HG03108 (cell line): ENCODE results near the gene CD8B.

Source experiments
- ATAC-seq: cut with Tn5 transposase; IDR thresholded peaks from one replicate; pipeline ENCODE4 v1.9.1; 2021; ENCODE audit warnings: moderate library complexity; ENCODE audit not compliant: unreplicated experiment

The CD8B gene

DNA sequence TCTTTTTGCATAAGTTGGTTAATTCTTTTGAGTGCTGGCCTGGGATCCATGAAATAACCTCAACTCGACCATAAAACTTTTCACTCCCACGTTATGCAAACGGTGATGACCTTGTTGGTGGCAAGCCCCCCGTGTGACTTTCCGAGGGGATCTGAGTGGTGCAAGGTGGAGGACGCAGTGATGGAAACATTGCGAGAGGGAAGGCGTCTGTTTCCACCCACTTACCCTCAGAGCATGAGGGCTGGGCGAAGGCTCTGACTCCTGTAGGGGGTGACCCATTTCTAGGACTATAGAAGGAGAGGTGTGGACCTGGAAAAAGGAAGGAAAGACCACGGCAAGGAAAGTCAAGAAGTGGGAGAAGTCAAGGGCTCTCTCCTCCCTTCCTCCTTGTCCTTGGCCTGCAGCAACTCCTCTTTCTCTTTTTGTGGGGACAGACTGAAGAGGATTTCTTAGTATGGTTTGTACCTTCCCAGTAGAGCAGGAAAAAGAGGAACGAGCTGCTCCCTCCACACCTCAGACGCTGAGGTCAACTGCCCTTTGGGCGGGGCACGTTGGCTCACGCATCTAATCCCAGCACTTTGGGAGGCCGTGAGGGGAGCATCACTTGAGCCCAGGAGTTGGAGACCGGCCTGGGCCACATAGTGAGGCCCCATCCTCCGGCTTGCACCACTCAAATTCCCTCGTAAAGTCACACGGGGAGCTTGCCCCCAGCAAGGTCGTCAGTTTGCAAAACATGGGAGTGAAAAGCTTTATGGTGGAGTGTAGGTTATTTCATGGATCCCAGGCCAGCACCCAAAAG lies 55.4 kb downstream of the CD8B start:
- no peak for ATAC-seq

DNA sequence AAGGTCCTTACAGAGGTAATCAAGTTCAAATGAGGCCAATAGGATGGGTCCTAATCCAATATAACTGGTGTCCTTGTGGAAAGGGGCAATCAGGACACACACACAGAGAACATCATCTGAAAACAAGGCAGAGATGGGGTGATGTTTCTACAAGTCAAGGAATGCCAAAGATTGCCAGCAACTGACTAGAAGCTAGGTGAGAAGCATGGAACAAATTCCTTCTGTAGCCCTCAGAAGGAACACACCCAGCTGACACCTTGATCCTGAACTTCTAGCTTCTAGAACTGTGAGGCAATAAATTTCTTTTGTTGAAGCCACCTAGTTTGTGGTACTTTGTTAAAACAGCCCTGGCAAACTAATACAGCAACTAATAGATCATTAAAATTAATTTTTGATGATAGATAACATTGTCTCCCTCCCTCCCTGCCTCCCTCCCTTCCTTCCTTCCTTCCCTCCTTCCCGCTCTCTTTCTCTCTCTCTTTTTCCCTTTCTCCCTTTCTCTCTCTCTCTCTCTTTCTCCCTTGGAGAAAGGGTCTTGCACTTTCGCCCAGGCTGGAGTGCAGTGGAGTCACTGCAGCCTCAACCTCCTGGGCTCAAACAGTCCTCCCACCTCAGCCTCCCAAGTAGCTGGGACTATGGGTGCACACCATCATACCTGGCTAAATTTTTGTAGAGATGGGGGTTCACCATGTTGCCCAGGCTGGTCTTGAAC lies 60.7 kb downstream of the CD8B start:
- ATAC-seq: no peak

DNA sequence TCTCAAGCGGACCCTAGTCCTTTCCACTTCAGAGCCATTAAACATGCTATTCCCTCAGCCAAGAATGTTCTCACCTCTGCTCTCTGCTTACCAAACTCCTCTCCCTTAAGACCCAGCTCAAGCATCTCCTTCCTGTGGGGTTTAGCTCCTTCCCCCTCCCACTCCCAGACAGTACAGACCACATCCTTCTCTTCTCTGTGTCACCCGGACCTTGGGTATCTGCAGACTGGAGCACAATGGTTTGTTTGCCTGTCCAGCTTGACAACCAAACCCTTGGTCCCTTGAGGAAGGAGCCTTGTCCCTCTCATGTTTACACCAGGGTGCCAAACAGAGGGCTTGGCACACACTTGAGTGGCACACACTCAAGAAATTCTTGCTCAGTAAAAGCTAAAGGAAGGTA lies 66.8 kb downstream of the CD8B start:
- no peak for ATAC-seq

DNA sequence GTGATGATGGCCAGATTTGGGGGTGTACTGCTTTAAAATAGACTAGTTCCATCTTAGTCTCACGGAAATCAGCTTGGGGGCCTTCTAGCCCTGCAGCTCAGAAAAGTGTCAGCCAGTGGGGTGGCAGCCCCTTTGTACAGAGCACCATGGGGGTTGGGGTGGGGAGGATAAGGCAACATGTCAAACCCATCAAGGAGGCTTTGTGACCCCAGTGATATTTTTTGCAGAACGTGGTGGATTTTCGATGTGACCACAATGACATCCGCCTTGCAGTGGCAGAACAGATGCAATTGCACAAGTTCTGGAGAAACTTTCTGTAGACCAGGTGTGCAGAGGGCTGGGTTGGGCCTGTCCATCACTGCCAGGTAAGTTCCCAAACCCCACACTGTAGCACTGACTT lies 67.9 kb downstream of the CD8B start:
- no peak for ATAC-seq

DNA sequence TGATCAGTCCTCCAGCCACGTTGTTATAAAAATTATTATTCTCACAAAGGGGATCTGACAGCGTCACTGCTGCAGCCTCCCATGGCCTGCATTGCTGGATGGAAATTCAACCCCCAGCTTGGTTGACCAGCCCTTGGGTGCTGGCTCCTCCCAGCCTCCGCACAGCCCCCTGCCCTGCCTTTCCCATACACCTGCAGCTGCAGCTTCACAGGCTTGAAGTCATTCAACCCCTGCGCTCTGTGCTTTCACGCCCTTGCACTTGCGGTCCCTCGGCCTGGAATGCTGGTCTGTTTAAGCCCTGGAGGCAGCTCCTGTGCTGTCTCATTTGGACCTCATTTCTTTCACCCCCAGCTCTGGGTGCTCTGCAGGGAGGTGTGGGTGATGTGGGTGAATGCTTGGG lies 70.1 kb downstream of the CD8B start:
- ATAC-seq: no peak

DNA sequence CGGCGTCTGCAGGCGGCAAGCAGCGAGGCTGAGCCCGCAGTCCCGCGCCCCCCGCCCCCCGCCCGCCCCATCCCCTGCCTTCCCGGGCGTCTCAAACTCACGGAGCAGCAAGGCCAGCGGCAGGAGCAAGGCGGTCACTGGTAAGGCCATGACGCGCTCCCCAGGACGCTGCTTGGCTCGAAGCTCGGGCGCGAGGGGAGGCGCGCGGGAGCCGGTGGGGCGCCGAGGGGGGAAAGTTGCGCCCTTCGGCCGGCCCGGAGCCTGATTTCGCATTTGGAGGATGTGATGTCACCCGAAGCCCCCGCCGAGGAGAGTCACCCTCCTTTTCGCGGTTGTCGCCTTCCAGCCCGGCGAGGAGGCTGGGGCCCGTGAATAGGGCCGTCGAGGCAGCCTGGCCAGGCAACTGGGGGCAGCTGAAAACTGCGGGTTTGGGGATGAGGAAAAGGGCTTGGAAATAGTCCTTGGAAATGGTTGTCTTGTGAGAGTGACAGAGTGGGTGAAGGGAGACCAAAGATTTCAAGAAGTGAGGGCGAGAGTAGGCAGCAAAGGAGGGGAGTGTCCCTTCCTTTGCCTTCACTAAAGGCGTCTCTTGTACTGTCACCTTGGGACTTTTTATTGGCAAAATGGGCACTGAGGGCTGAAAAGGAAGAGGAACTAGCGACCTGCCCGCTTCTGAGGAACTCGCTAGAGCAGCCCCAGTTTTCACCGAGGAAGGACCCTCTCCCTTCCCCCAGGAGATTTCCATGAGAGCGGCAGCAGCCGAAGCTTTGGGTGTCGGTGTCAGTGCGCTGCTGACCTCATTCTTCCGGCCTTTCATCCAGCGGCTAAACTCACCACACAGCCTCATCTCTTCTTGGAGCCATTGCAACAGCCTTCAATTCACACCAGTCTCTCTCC lies 70.8 kb downstream of the CD8B start, which contains the start of gene CD8A:
TSS of gene CD8A (minus strand) at position 238 of the 897 bp plus-strand sequence. CDS start at position 150, 88 bp downstream.
- no peak for ATAC-seq

- no peak for ATAC-seq
Measured at GRCh38 chr2:86790134-86790675, 71.5 kb downstream of the CD8B start.

DNA sequence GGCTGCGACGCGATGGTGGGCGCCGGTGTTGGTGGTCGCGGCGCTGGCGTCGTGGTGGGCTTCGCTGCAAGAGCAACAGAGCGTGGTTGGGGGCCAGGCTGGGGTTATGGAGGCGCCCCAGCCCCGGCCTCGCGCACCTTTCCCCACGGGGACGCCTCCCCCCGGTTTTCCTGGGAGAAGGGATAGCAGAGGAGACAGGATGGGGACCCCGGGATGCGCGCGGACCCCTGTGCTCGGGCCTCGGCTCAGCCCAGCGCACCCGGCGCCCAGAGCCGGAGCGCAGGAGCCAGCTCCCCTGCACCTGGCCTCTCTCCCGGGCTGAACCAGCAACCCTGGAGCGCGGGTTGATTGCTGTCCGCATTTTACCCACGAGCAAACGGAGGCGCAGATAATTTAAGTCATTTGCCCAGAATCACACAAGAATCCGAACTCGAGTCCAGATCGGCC lies 72.0 kb downstream of the CD8B start:
- no peak for ATAC-seq

DNA sequence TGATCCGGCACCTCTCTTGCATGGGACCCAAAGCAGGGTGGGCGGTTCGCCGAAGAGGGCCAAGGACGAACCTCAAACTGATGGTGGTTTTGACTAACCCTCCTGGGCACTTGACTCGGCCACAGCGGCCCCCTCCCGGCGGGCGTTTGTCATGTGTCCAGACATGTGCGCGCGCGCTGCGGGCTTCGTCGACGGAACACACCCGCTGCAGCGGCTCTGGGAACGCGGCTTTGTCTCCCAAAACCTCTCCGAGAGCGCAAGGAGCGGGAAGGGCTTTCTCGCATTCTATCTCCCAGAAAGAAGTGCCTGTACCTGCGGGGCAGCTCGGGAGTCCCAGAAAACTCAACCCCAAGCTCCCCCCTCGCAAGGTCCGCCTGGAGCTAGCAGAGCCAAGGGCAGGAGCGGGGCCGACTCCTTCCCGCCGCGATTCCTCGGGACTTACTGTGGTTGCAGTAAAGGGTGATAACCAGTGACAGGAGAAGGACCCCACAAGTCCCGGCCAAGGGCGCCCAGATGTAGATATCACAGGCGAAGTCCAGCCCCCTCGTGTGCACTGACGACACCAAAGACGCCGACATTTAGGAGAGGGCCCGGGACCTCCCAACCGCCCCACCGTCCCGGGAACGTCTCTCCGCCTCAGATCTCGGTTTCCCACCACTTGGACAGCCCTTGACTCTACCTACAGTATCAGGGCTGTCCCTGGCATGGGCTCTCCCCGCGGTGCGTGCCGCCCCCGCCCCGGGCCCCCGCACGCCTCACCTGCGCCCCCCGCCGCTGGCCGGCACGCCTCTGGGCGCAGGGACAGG lies 72.6 kb downstream of the CD8B start:
- no peak for ATAC-seq

GRCh38 chr2:86788165-86788564 lies 73.5 kb downstream of the CD8B start:
- no peak for ATAC-seq

DNA sequence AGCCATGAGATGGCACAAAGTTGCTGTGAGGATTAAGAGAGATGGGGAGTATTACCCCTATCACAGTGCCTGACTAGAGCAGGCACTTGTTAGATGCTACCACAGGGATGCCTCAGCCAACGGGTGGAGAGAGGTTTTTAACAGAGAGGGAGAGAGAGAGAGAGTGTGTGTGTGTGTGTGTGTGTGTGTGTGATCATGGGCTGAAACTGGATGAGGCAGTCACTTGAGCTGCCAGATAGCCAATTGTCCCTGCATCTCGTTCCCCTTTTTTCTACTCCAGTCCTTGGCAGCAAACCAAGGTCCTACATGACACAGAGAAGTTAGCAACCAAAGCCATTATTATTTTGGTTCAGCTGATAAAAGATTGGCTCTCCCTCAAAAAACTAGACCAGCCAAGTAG lies 74.0 kb downstream of the CD8B start:
- no peak for ATAC-seq

- no peak for ATAC-seq
Measured at GRCh38 chr2:86786001-86786536, 75.6 kb downstream of the CD8B start.

DNA sequence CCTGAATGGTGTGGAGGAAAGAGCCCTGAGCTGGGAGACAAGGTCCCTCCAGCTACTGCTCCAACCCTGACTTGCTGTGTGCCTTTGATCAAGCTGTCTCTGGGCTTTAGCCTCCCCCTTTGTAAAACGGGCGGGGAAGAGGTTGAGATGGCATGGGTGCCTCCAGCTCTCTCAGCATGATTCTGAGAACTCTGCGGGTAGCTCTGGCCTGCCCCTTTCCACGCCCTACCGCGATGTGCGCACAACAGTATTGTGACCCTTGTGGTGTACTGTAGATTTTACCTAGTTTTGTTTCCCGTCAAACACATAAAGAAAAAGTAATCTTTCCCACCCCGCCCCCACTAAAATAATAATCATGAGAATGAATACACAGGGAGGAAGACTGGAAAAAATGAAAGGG lies 76.2 kb downstream of the CD8B start:
- no peak for ATAC-seq

GRCh38 chr2:86783615-86784339 lies 77.9 kb downstream of the CD8B start:
- peak; percentile 97 for ATAC-seq

- ATAC-seq: no peak
Measured at GRCh38 chr2:86782748-86783147, 78.9 kb downstream of the CD8B start.

DNA sequence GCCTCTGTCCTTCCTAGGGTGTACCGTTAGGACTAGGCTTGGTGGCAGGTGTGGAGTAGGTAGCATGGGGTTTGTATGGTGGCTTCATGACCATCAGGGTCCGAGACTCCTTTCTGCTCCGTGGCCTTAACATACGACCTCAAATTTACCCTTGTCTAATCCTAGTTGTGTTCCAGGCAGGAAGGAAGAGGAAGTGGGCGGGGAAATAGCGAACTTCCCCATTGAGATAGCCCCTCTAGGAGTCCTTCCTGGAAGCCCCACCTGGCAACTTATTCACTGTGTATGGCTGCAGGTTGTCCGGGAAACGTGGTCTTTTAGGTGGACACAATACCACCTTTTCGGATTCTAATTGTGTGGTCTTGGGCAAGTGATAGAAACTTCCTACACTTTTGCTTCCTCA lies 80.3 kb downstream of the CD8B start:
- no peak for ATAC-seq

GRCh38 chr2:86779971-86780370 lies 81.7 kb downstream of the CD8B start:
- ATAC-seq: no peak

- ATAC-seq: no peak
Measured at GRCh38 chr2:86778957-86779356, 82.7 kb downstream of the CD8B start.

DNA sequence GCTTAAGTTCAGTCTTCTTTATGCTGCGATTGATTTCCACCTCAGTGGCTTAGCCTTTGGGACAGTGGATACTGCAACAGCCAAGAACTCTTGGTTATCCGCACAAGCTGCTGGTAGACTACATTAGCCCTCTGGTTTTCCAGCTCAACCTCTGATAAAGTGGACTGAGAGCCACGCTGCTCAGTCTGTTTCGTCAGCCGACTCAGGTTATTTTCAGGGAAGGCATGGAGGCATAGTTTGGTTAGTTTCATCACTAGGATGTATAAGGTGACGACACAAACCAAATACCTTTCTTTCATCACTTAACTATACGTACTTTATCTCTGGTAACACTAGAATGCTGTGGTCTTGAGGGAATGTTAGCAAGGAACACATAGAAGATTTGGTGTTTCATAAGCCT lies 85.2 kb downstream of the CD8B start:
- no peak for ATAC-seq
